Duodenal mucosa (tissue), 2 donors: ENCODE data around the gene CDK5R1.
A peak's percentile ranks its signal among the peaks of the same experiment; 100 is the strongest.

ENCODE experiments used
- H3K27ac ChIP-seq: one replicate; pipeline ENCODE4 v1.7.0; 2013; ENCODE audit warnings: low read depth, low read length
- H3K27me3 ChIP-seq, 2 donors: one replicate each; pipeline ENCODE4 v1.7.0; 2013; ENCODE audit warnings: low read length in 2 of 2, control low read depth in 1 of 2; ENCODE audit not compliant: insufficient read depth in 2 of 2, control insufficient read depth in 1 of 2
- H3K36me3 ChIP-seq, 2 donors: one replicate each; pipeline ENCODE4 v1.7.0; 2013; ENCODE audit warnings: low read length in 2 of 2, control low read depth in 1 of 2; ENCODE audit not compliant: insufficient read depth in 2 of 2, control insufficient read depth in 1 of 2
- H3K4me1 ChIP-seq, 2 donors: one replicate each; pipeline ENCODE4 v1.7.0; 2013; ENCODE audit warnings: low read length in 2 of 2, control low read depth in 1 of 2; ENCODE audit not compliant: insufficient read depth in 2 of 2, control insufficient read depth in 1 of 2
- H3K4me3 ChIP-seq, 2 donors: one replicate each; pipeline ENCODE4 v1.7.0; 2013; ENCODE audit warnings: low read length in 2 of 2, low read depth in 1 of 2
- H3K9ac ChIP-seq, 2 donors: one replicate each; pipeline ENCODE4 v1.7.0; 2013; ENCODE audit warnings: low read length in 2 of 2, low read depth in 1 of 2
- H3K9me3 ChIP-seq, 2 donors: one replicate each; pipeline ENCODE4 v1.7.0; 2013; ENCODE audit warnings: low read length in 2 of 2, control low read depth in 1 of 2; ENCODE audit not compliant: control insufficient read depth in 1 of 2

Gene CDK5R1

DNA sequence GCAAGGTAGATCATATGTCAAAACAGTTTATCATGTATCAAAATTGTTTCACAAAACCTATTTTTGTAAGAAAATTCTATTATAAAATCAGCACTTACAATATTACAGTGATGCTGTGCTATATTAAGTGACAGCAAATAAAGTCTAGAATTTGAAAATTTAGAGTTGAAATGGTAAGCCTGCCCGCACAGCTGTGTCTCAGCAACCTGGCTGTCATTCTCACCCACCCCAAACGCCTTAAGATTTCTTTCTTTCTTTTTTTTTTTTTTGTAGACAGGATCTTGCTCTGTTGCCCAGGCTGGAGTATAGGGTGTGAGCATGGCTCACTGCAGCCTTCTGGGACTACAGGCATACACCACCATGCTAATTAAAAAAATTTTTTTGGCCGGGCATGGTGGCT lies 26.8 kb downstream of the CDK5R1 start:
- Histone ChIP-seq H3K4me1 (no peaks in the 10 kb centered on the region), H3K27me3 (no peaks in the 10 kb centered on the region), H3K9me3 (no peaks in the 10 kb centered on the region), H3K27ac (no peak overlapping the region), H3K36me3 (no peaks in the 10 kb centered on the region), H3K9ac (no peak overlapping the region), H3K4me3 (no peak overlapping the region)

DNA sequence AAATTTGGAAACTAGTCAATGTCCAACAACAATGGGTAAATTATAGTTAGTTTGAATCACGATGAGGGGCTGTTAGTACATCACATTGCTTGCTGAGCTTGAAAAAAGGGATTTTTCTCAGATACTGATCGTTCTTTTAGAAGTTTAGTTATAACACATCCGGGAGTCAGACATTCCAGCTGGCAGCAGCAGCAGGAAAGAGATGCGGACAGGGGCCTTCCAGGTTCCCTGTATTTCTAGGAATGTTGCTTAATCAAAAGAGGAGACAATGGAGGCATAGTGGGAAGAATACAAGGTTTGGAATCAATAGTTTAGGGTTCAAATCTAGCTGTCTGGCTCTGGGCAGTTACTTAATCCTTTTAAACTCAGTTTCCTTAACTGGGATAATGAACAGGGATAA lies 27.8 kb downstream of the CDK5R1 start:
- H3K27me3 ChIP-seq, result no peaks in the 10 kb centered on the region
- no peak overlapping the region for H3K9ac ChIP-seq
- no peak overlapping the region for H3K27ac ChIP-seq
- no peaks in the 10 kb centered on the region for H3K36me3 ChIP-seq
- H3K9me3 ChIP-seq, result no peaks in the 10 kb centered on the region
- H3K4me3 ChIP-seq, result no peak overlapping the region
- H3K4me1 ChIP-seq, result peaks cover 0 to 4% of the 10 kb centered on the region in 2 donors

DNA sequence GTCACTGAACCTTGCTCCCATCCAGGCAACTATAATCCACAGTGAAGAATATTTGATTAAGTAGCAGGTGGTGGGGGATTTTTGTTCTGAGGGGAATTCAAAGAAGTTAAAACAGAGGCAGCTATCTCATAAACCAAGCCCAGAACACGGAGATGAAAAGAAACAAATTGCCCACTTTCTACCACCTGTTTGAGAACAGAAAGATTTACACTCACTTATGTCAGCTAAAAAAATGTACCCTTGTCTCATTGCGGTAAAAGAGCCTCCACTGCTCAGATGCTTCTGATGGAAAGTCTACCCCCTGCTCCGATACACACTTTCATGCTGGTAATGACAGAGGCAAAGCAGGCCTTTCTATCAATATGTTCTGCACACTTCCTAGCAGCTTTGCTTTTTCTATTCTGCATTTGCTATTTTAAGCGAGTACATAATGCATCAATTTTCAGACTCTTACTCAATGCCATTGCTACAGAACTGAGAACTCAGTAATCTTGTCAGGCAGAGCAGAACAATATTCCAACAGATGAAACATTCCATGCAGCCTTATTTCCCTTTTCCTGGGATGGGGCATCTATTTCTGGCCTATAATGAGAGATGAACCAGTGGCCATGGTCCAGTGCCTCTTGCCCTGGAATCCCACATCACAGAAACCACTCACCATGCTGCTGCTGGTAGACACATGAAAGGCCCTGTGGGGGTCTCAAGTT lies 29.0 kb downstream of the CDK5R1 start:
- H3K27ac ChIP-seq, result no peak overlapping the region
- no peak overlapping the region for H3K4me3 ChIP-seq
- H3K27me3 ChIP-seq, result peaks cover 0 to 5% of the 10 kb centered on the region in 2 donors
- H3K9ac ChIP-seq, result no peak overlapping the region
- H3K4me1 ChIP-seq, result peaks cover 9 to 13% of the 10 kb centered on the region in 2 donors
- H3K9me3 ChIP-seq, result no peaks in the 10 kb centered on the region
- H3K36me3 ChIP-seq, result no peaks in the 10 kb centered on the region

DNA sequence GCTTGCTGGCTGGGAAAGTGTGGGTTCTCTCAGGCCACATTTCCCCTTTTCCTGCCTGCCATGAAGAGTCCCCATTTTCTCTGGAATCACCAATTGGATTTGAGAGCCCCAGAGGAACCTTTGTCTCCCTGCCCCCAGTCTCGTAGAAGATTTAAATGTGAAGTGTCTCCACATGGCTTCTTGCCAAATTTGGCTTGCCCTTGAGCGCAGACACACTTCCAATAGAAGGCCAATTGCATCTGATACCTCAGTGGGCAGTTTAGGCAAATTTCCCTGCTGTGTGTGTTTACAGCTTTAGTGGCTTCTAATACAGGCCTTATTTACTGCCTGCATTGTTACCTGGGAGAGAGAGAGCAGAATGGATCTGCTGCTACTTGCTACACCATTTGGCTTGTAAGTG lies 29.7 kb downstream of the CDK5R1 start:
- no peaks in the 10 kb centered on the region for H3K9me3 ChIP-seq
- H3K36me3 ChIP-seq, result no peaks in the 10 kb centered on the region
- H3K27me3 ChIP-seq, result peaks cover 0 to 5% of the 10 kb centered on the region in 2 donors
- H3K4me1 ChIP-seq, result peaks cover 9 to 13% of the 10 kb centered on the region in 2 donors
- no peak overlapping the region for H3K27ac ChIP-seq
- no peak overlapping the region for H3K4me3 ChIP-seq
- H3K9ac ChIP-seq, result no peak overlapping the region

DNA sequence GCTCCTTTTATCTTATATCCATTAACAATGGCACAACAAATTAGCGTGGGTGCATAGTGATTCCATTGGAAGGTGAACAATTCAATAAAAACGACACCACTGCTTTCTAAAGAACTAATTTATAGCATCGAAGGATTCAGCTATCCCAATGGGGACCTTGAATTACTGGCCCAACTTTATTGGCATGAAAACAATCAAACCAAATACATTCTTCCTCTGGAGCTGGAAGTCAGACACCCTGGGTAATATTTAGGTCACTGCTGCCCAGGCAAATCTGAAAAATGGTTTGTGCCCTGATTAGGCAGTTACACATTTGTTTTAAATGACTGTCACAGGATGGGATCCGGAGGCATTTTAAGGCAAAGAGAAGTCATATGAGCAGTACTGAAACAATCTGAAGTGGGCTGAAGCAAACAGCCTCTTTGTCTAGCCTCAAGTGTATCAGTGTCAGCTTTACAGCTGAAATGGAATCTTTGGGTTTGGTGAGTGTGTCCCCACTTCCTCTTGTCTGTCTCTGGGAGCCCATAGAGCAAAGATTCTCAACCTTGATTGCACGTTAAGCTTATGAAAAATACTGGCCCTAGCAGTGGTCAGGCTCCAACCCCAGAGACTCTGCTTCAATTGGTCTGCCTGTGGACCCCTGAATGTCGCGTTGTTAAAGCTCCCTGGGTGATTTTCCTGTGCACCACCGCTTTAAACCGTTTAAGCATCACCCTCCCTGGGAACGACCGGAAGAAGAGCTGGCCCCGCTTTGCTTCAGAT lies 30.3 kb downstream of the CDK5R1 start:
- Histone ChIP-seq H3K9ac (no peak overlapping the region), H3K4me1 (peaks cover 9 to 13% of the 10 kb centered on the region in 2 donors)

DNA sequence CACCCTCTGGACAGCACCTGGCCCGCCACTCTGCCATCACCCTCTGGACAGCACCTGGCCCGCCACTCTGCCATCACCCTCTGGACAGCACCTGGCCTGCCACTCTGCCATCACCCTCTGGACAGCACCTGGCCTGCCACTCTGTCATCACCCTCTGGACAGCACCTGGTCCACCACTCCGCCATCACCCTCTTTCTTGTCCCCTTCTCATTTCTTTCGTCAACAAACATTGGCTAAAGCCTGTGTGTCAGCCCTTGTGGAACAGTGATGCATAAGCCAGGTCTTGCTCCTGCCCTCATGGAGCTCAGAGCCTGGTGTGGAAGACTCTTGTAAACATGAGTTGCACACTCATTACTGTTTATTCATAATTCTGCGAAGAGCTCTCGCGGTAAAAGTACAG lies 31.2 kb downstream of the CDK5R1 start:
- Histone ChIP-seq H3K36me3 (no peaks in the 10 kb centered on the region), H3K9ac (no peak overlapping the region), H3K27me3 (peaks cover 0 to 5% of the 10 kb centered on the region in 2 donors), H3K9me3 (no peaks in the 10 kb centered on the region), H3K27ac (no peak overlapping the region), H3K4me3 (no peak overlapping the region), H3K4me1 (peaks cover 9 to 13% of the 10 kb centered on the region in 2 donors)

More for the DNA sequence above, 30.3 kb downstream of the CDK5R1 start:
- Histone ChIP-seq H3K27ac (no peak overlapping the region), H3K27me3 (peaks cover 0 to 5% of the 10 kb centered on the region in 2 donors), H3K4me3 (no peak overlapping the region), H3K36me3 (no peaks in the 10 kb centered on the region), H3K9me3 (no peaks in the 10 kb centered on the region)

DNA sequence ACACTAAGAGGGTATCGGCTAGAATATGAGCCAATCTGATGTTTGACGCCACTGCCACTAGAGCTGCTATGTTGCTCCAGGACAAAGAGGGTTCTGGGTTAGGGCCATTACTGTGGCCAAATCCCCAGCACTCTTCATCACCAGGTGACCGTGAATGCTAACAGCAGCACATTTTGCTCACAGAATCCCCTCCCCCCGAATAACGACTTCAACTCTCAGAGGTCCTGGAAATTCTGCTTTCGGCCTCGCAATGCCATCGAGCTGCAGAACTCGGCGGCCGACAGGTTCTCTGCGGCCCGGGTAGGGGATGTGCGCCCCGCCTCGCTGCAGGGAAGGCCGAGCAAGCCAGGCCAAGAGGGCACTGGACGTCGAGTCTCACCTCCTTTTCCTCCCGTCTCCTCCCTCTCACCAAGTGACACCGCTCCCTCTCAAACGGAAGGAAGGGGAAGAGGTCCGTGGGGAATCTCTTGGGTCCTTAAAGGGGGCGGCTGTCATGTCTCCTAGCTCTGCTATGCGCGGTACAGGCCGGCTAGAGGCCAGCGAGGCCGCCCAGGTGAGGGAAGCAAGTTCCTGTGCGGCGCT lies 31.9 kb downstream of the CDK5R1 start:
- Histone ChIP-seq H3K27me3 (peaks cover 0 to 5% of the 10 kb centered on the region in 2 donors), H3K4me1 (peaks cover 9 to 13% of the 10 kb centered on the region in 2 donors), H3K27ac (no peak overlapping the region)

DNA sequence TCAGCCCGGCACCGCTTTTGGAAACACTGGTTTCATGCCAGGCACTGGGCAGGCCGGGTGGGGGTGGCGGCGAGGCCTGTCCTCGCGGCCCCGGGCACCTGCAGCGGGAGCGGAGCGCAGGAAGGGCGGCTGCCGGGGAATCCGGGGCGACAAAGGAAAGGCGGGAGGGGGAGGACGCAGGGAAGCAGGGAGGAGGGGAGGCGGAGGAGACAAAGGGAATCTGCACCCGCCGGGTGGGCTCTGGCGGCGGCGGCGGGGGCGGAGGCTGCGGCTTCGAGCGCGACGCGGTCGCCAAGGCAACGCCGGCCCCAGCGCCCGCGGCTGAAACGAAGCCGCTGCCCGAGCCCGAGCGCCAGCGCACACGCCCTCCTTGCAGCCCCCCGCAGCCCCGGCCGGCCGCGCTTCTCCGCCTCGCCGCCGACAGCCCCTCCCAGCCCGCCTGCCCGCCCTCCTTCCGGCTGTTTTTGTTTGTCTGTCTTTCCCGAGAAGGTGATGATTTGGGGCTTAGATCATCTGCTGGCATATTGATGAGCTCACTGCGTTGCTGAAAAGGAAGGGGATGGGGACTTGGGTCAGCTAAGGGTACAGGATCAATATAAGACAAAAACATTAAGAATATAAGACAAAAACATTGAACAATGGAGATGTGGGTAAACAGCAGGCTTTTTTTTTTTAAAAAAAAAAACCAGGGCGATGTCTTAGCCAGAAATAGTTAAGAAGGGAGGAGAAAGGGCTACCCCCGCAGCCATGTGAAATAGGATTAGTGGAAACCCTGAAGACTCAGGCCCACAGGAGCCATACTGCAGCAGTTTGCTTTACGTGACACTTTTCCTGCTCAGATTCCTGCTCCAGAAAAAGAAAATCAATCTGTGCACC lies 32.7 kb downstream of the CDK5R1 start:
- Histone ChIP-seq H3K9ac (no peak overlapping the region), H3K4me3 (peak overlapping the region; percentile 30 to 45), H3K27me3 (peaks cover 0 to 5% of the 10 kb centered on the region in 2 donors), H3K9me3 (no peaks in the 10 kb centered on the region), H3K27ac (no peak overlapping the region), H3K4me1 (peaks cover 9 to 13% of the 10 kb centered on the region in 2 donors), H3K36me3 (no peaks in the 10 kb centered on the region)

More for the DNA sequence above, 31.9 kb downstream of the CDK5R1 start:
- Histone ChIP-seq H3K36me3 (no peaks in the 10 kb centered on the region), H3K4me3 (peak overlapping the region; percentile 30 to 45), H3K9ac (no peak overlapping the region), H3K9me3 (no peaks in the 10 kb centered on the region)

DNA sequence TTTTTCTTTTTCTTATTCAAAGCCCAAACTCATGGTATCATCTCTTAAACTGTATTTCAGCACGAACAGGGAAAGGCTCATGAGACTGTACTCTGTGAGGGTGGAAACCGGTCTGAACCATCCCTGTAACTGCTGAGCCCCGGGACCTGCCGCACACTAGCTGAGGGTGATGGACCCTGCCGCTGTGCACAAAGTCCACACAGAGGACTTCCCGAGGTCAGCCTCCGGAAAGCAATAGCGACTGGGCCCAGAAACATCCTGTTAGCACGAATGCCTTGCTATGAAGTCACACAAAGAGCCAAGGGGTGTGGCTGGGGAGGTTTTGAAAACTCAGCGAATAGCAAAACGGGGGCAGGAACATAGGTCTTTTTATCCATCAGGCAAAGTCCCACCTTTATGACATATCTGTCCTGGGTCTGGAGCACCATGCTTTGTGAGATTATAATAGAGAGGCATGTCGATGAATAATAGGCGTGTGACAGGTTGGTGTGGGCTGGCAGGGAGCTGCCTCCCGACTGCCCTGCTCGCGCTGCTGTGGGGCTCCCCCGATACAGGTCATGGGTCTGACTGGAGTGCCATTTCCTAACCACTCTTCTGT lies 33.4 kb downstream of the CDK5R1 start:
- H3K4me3 ChIP-seq, result peak overlapping the region; percentile 30 to 45
- no peak overlapping the region for H3K27ac ChIP-seq
- no peak overlapping the region for H3K9ac ChIP-seq
- H3K36me3 ChIP-seq, result no peaks in the 10 kb centered on the region
- H3K9me3 ChIP-seq, result no peaks in the 10 kb centered on the region
- peaks cover 9 to 13% of the 10 kb centered on the region in 2 donors for H3K4me1 ChIP-seq
- peaks cover 0 to 5% of the 10 kb centered on the region in 2 donors for H3K27me3 ChIP-seq
